ENCODE data around the gene TIMMDC1. TPM values are rescaled to one million over a fixed set of nuclear protein-coding genes. Genes with fewer than 3 reads are reported as not detected.

Gene TIMMDC1
- total and polyA plus RNA-seq, 10 of the 15 experiments (the other 5 are each of a cell fraction or from before 2014, with no cell fraction given), result 55.9 to 146 (median 72.1) TPM

- RAD21 ChIA-PET (ENCODE audit: unreplicated experiment), result no interaction called here
- TF ChIP-seq SUZ12 (IDR thresholded peaks at IDR 0.05; ENCODE audit: unreplicated experiment) (no peak), ATF2 (IDR thresholded peaks at IDR 0.05; ENCODE audit: low read length) (no peak)
- Histone ChIP-seq H3K4me2 (ENCODE audit: control insufficient read depth, insufficient read depth) (peak overlapping the region; percentile 22; the same call in 1 of the 2 replicates), H3K27ac (ENCODE audit: control insufficient read depth, insufficient read depth) (peak overlapping the region; percentile 29), H3K4me3 (no peak overlapping the region), H4K20me1 (ENCODE audit: control insufficient read depth, insufficient read depth) (no peaks in the 10 kb centered on the region), H3K4me1 (ENCODE audit: control insufficient read depth, insufficient read depth, low read length) (peaks cover 34% of the 10 kb centered on the region), H3K79me2 (ENCODE audit: control insufficient read depth, insufficient read depth, low read length) (peaks cover 88% of the 10 kb centered on the region), H3K36me3 (ENCODE audit: control insufficient read depth in 2 of 2, insufficient read depth in 2 of 2, low read length in 1 of 2) (peaks cover 3 to 39% of the 10 kb centered on the region in 2 experiments), H3K9ac (ENCODE audit: control insufficient read depth, insufficient read depth, low read length) (no peak overlapping the region), H3K27me3 (replicated peaks in 1 of 2; ENCODE audit: control insufficient read depth in 2 of 2, insufficient read depth in 2 of 2, low read length in 1 of 2) (no peaks in the 10 kb centered on the region), H3K9me3 (replicated peaks; ENCODE audit: control insufficient read depth, insufficient read depth, low read length) (no peaks in the 10 kb centered on the region; the same call in 1 of the 3 replicates), H2AFZ (ENCODE audit: control insufficient read depth, low read depth, low read length) (no peak overlapping the region)
- 2% methylated on average over 3 of the region's 3 CpGs for WGBS (ENCODE audit: insufficient coverage, insufficient replicate concordance, low lambda C conversion rate, missing lambda C conversion rate)
- in situ Hi-C loops (cut with MboI) (no loop called here), intact Hi-C loops (cut with micrococcal nuclease; ENCODE audit: unreplicated experiment) (no loop called here)
- POLR2A ChIA-PET, result interaction anchor here (1.5 kb wide), 1 partner anchor 48 kb away, joined by 4 read pairs; no protein-coding TSS in a partner anchor
- FAIRE-seq (no peak), DNase-seq (ENCODE audit: low read depth, low spot score) (no peak), ATAC-seq (no peak)
- CTCF ChIA-PET, result interaction anchor here (0.6 to 4.4 kb wide), 3 partner anchors 11 to 732 kb away, joined by 3 to 31 read pairs (median 6); partner anchors contain the start of gene CD80
- SMC1A ChIA-PET (ENCODE audit: uncharacterized antibody, unreplicated experiment), result interaction anchor here (1.0 to 3.7 kb wide), 5 partner anchors 10 to 133 kb away, joined by 3 to 17 read pairs (median 5); partner anchors contain the start of gene COX17
- no TSS peak for BruUV-seq (replicated peaks)
These were observed 50.0 kb downstream of the TIMMDC1 start for GRCh38 chr3:119548341-119548740.

DNA sequence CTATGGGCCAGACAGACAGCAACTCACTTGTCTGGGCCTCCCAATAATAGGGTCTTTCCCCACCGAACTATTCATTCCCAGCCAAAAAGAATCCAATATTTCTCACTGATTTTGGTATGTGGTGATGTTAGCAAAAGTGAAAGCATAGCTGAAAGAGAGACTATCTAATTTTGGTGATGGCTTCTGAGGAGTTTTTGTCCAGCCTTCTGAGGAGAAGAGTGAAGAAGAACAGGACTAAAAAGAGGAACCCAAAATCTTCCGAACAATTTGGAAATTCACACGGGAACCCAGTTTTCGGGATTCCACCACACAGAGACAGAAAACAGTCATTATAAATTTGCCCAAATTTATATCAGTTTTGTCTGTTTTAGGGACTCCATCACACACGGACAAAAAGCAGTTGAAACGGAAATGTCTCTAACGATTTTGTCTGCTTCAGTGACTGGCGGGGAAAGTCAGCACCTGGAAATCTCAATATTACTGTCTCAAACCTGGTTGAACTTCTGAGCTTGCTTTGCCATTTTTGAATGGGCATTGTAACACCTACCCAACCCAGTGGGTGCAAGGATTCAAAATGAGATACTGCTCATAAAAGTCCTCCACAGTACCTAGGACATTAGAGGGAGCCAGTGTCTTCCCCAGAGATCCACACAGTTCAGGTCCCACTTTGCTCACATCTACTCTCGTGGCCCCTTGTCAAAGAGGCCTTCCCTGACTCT lies 52.0 kb downstream of the TIMMDC1 start:
- ChIA-PET SMC1A (ENCODE audit: uncharacterized antibody, unreplicated experiment) (interaction anchor here (0.8 to 4.1 kb wide), 21 partner anchors 9 to 224 kb away, joined by 3 to 30 read pairs (median 4); partner anchors contain the start of genes CD80, COX17 and PLA1A), RAD21 (ENCODE audit: unreplicated experiment) (interaction anchor here (0.7 to 2.2 kb wide), 15 partner anchors 8 to 310 kb away, joined by 3 to 25 read pairs (median 3); partner anchors contain the start of gene B4GALT4), CTCF (interaction anchor here (0.6 to 4.4 kb wide), 18 partner anchors 9 to 130 kb away, joined by 3 to 37 read pairs (median 5); partner anchors contain the start of gene CD80), POLR2A (interaction anchor here (0.7 to 2.3 kb wide), 10 partner anchors 9 to 122 kb away, joined by 3 to 11 read pairs (median 3); partner anchors contain the start of genes CD80 and TIMMDC1)
- in situ Hi-C loops (cut with MboI) (no loop called here), intact Hi-C loops (cut with micrococcal nuclease; ENCODE audit: unreplicated experiment) (loop anchor here (10.0 kb wide), 1 partner anchor 544 kb away; the partner anchor contains the start of gene GSK3B)
- DNase-seq (ENCODE audit: low read depth, low spot score) (no peak), FAIRE-seq (no peak), ATAC-seq (peak; percentile 52)
- 0% methylated on average over 9 of the region's 9 CpGs for WGBS (ENCODE audit: insufficient coverage, insufficient replicate concordance, low lambda C conversion rate, missing lambda C conversion rate)
- Histone ChIP-seq H3K36me3 (ENCODE audit: control insufficient read depth in 2 of 2, insufficient read depth in 2 of 2, low read length in 1 of 2) (peaks cover 3 to 31% of the 10 kb centered on the region in 2 experiments; a peak in 3 of 4 replicates), H3K9me3 (replicated peaks; ENCODE audit: control insufficient read depth, insufficient read depth, low read length) (no peaks in the 10 kb centered on the region), H3K4me1 (ENCODE audit: control insufficient read depth, insufficient read depth, low read length) (peaks cover 43% of the 10 kb centered on the region), H3K9ac (ENCODE audit: control insufficient read depth, insufficient read depth, low read length) (peak overlapping the region; percentile 53), H2AFZ (ENCODE audit: control insufficient read depth, low read depth, low read length) (peak overlapping the region; percentile 36; the same call in 1 of the 2 replicates), H3K27me3 (replicated peaks in 1 of 2; ENCODE audit: control insufficient read depth in 2 of 2, insufficient read depth in 2 of 2, low read length in 1 of 2) (no peaks in the 10 kb centered on the region), H3K4me3 (peak overlapping the region; percentile 57), H3K27ac (ENCODE audit: control insufficient read depth, insufficient read depth) (peak overlapping the region; percentile 93), H4K20me1 (ENCODE audit: control insufficient read depth, insufficient read depth) (no peaks in the 10 kb centered on the region), H3K4me2 (ENCODE audit: control insufficient read depth, insufficient read depth) (peak overlapping the region; percentile 96), H3K79me2 (ENCODE audit: control insufficient read depth, insufficient read depth, low read length) (peaks cover 94% of the 10 kb centered on the region)
- BruUV-seq (replicated peaks), result no TSS peak
- no peak for TF ChIP-seq SMAD5 (IDR thresholded peaks at IDR 0.05; ENCODE audit: low read depth)
- peak; percentile 50; the same call in 1 of the 2 replicates for TF ChIP-seq RUNX3 (IDR thresholded peaks at IDR 0.05; ENCODE audit: low read length)
- TF ChIP-seq LARP7 (IDR thresholded peaks at IDR 0.05), result no peak
- no peak for TF ChIP-seq ZSCAN29 (IDR thresholded peaks at IDR 0.05)
- no peak for TF ChIP-seq NR2C1 (IDR thresholded peaks at IDR 0.05)
- no peak for TF ChIP-seq TBL1XR1 (IDR thresholded peaks at IDR 0.05; ENCODE audit: low read depth, low read length)
- no peak for TF ChIP-seq ZNF622 (IDR thresholded peaks at IDR 0.05)
- no peak for TF ChIP-seq BMI1 (IDR thresholded peaks at IDR 0.05; ENCODE audit: borderline replicate concordance)
- TF ChIP-seq ASH2L (IDR thresholded peaks at IDR 0.05; ENCODE audit: borderline replicate concordance, low read depth), result no peak
- no peak for TF ChIP-seq CHD4 (IDR thresholded peaks at IDR 0.05)
- peak; percentile 74 for TF ChIP-seq EED (IDR thresholded peaks at IDR 0.05; ENCODE audit: low read depth)
- no peak for TF ChIP-seq ZNF24 (IDR thresholded peaks at IDR 0.05)
- TF ChIP-seq IRF4 (IDR thresholded peaks at IDR 0.05; ENCODE audit: low read depth, low read length), result no peak
- TF ChIP-seq SREBF2 (IDR thresholded peaks at IDR 0.05; ENCODE audit: low read length), result no peak
- TF ChIP-seq ESRRA (IDR thresholded peaks at IDR 0.05; ENCODE audit: low read length), result no peak
- no peak for TF ChIP-seq SUZ12 (IDR thresholded peaks at IDR 0.05; ENCODE audit: unreplicated experiment)

Measured in GM12878 (cell line).